Kidney glomerular epithelial cell (primary cell): ENCODE results near the gene CRYBG2.
"Not testable (repeated sequence)": the region's sequence is repeated elsewhere in the genome, so short reads cannot be mapped to it uniquely, and the experiment has no call there.

Experiments
- DNase-seq: peaks from one replicate; lab custom pipeline; 2025; lab: John Stamatoyannopoulos, UW

The CRYBG2 gene

GRCh38 chr1:26353976-26354820 is at the start of gene CRYBG2:
CRYBG2 (minus strand) TSS chr1:26354130; CDS start chr1:26346657, 7,473 bp downstream.
- DNase-seq: no peak

GRCh38 chr1:26403656-26404055 is 49.7 kb upstream of the CRYBG2 start:
- no peak for DNase-seq

DNA sequence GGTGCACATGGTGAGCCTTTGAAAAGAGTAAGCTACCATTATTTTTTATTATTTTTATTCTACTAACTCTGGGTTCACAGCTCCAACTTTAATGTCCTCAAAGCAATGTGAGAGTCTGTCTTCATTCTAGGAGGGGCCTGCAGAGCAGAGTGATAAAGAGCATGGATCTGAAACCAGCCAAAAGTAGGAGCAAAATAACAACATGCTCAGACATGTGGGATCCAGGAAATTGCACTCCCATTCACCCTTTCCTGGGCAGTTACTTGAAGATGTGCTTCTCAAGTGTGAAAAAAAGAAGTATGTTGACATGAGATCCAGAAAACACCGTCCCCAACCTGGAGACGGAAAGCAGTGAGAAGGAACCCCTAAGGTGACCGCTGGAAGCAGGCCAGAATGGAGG is 48.0 kb upstream of the CRYBG2 start:
- no peak for DNase-seq

DNA sequence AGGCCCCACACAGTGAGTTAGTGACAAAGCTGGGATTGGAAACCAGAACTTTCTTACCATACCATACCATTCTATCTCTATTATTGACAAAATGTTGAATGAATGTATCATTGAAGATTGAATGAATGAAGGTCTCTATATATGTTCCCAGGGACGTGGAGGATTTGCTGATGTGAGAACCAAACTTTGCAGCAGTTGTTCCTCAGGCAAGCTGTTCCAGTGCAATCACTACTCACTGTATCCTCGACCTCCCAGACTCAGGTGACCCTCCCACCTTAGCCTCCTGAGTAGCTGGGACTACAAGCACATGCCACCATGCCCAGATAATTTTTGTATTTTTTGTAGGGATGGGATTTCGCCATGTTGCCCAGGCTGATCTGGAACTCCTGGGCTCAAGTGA is 45.1 kb upstream of the CRYBG2 start:
- no peak for DNase-seq

DNA sequence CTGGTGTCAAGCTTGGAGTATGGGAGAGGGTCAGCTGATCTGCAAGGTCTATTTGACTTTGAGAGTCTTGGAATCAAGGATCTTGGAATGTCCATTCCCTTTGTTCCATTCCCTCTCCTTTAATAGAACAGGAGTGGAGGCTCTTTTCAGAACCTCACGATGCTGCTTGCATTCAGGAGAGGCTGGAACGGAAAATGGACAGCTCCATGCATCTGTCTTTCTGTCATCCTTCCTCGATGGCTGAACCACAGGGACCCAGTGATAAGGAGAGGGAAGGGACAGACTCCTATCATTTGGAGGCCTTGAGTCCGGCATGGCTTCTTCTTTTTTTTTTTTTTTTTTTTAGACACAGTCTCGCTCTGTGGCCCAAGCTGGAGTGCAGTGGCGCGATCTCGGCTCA is 41.8 kb upstream of the CRYBG2 start:
- no peak for DNase-seq

- DNase-seq: peak; percentile 18
Observed at GRCh38 chr1:26391450-26391849, 37.5 kb upstream of the CRYBG2 start.

- DNase-seq: no peak
Observed at GRCh38 chr1:26389604-26390247, 35.8 kb upstream of the CRYBG2 start.

- DNase-seq: no peak
Observed at GRCh38 chr1:26388791-26389445, 35.0 kb upstream of the CRYBG2 start.

GRCh38 chr1:26387447-26387846 is 33.5 kb upstream of the CRYBG2 start:
- DNase-seq: no peak

- DNase-seq: not testable (repeated sequence)
Observed at GRCh38 chr1:26385063-26385462, 31.1 kb upstream of the CRYBG2 start.

GRCh38 chr1:26384076-26384475 is 30.1 kb upstream of the CRYBG2 start:
- DNase-seq: no peak

- no peak for DNase-seq
Observed at GRCh38 chr1:26378879-26379251, 24.9 kb upstream of the CRYBG2 start.

GRCh38 chr1:26378088-26378878 is 24.4 kb upstream of the CRYBG2 start:
- DNase-seq: peak; percentile 68

GRCh38 chr1:26376050-26376449 is 22.1 kb upstream of the CRYBG2 start:
- DNase-seq: no peak

DNA sequence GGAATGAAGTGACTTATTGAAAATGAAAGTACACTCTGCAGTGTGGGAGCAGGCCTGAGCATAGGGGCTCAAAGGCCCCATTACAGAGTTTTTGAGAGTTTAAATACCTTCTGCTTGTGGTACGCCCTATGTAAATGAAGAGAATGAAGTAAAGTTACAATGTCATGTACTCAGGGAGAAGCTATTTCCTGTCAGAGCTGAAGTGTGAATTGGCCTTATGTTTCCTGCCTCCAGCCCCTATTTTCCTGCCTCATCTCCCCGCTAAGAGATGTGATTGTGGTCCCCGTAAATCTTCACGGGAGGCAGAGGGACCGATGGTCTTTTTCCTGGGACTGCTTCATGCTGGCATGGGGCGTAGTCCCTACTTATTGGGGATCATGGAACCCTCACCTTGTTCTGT is 21.2 kb upstream of the CRYBG2 start:
- DNase-seq: no peak

GRCh38 chr1:26374361-26374760 is 20.4 kb upstream of the CRYBG2 start:
- not testable (repeated sequence) for DNase-seq

DNA sequence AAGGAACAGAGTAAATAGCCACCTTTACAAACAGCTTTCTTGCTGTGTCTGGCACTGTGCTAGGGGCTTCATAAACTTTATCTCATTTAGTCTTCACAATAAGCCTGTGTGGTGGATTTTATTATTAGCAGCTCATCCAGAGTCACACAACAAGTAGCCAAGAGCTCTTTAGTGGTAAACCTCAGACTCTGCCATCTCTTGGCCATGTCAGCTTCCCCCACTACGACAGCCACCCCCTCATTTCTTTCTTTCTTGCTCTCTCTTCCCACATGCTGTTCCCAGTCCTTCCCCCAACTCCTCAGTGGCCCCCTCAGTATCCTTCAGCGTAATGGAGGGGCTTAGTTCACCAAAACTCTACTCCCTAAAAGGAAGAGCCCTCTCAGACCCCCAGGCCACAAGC is 19.9 kb upstream of the CRYBG2 start:
- DNase-seq: no peak

- DNase-seq: no peak
Observed at GRCh38 chr1:26373281-26373680, 19.4 kb upstream of the CRYBG2 start.

GRCh38 chr1:26372611-26373010 is 18.7 kb upstream of the CRYBG2 start, which contains the start of gene ZNF683:
ZNF683 (minus strand) TSS chr1:26372750; CDS start chr1:26368571, 4,179 bp downstream.
- not testable (repeated sequence) for DNase-seq

- no peak for DNase-seq
Observed at GRCh38 chr1:26372039-26372438, 18.1 kb upstream of the CRYBG2 start.

GRCh38 chr1:26370591-26371382 is 16.9 kb upstream of the CRYBG2 start:
- DNase-seq: no peak
